HG02870 (cell line): ENCODE results near the gene SLC35G2.
"Not testable (repeated sequence)": the region's sequence is repeated elsewhere in the genome, so short reads cannot be mapped to it uniquely, and the experiment has no call there.

Experiments used
- ATAC-seq: cut with Tn5 transposase; IDR thresholded peaks from one replicate; pipeline ENCODE4 v1.9.1; 2021; ENCODE audit warnings: mild to moderate bottlenecking, moderate library complexity; ENCODE audit not compliant: unreplicated experiment

SLC35G2 gene

DNA sequence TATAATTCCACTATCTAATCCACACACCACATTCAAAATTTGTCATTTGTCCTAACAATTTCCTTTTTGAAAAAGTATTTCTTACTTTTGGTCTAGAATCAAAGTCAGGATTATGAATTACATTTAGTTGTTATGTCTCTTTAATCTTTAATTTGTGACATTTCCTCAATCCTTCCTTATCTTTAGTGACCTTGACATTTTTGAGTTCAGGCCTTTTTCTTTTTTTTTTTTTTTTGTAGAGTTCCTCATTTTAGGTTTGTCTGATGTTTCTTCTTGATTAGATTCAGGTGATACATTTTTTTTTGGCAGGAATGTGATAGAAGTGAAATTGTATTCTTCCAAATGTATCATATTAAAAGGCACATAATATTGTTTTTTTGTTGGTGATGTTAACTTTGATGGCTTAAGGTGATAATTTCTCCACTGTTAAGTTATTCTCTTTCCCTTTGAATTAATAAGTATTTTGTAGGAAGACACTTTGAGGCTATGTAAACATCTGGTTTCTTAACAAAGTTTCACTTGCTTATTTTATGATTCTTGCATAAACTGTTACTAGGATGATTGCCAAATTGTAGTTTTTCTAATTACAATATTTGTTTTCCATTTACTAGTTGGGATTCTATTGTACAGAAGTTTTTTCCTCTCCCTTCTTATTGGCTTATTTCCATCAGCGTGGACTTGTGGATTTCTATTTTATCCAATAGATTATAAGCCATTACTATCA, 16.3 kb downstream of the SLC35G2 start:
- no peak for ATAC-seq

DNA sequence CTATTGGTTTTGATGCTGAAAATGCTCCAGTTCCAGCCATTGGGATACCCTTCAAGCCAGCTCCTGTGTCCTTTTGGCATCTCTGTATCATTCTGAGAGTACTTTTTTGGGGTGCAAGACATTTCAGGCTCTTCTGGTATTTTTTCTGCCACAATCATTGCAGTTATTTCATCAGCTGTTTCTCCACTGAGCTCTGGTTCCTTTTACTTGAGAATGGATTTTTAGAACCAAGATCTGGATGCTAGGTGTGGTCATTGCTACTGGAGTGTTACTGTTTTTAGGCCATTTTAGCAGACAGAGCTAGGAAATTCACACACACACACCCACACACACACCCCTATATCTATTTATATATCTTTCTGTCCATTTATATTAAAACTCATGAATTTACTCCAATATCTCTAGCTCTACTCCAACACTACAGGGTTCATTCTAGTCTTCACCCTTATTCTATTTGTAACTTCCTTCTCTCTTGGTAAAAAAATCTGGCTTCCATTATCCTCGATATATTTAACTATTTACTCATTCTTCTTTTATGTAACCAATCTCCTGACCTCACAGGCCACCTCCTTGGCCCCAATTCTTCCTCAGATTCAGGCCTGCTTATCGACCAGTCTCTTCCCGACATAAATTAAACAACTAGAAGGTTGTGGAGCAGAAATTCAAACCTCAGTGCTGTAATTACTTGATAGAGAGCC, 17.0 kb downstream of the SLC35G2 start:
- no peak for ATAC-seq

DNA sequence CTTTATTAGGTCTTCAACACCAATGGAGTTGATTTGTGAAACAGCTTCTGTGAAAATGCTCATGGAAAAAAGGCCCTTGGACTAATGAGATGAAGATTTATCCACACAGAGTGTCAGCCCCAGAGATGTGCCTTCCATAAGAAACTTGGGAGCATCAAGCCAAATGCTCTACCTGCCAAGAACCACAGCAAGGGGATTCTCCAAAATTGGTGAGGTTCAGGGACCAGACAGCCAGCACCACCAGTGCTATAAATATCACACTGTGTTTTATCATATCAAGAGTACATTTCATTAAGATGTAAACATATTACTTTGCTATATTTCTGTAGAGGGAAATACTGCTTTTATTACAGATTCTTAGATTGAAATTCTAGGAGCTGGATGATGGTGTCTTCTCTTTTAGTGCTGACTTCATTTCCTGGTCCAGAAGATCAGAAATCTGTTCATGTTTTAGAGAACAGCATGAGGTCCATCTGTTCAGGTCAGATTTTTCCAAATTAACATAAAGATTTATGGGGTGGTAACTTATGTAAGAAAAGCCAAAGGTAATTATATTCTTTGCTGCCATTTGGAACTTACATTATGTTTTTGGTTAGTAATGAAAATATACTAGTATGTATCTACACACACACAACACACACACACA, 17.7 kb downstream of the SLC35G2 start:
- no peak for ATAC-seq

DNA sequence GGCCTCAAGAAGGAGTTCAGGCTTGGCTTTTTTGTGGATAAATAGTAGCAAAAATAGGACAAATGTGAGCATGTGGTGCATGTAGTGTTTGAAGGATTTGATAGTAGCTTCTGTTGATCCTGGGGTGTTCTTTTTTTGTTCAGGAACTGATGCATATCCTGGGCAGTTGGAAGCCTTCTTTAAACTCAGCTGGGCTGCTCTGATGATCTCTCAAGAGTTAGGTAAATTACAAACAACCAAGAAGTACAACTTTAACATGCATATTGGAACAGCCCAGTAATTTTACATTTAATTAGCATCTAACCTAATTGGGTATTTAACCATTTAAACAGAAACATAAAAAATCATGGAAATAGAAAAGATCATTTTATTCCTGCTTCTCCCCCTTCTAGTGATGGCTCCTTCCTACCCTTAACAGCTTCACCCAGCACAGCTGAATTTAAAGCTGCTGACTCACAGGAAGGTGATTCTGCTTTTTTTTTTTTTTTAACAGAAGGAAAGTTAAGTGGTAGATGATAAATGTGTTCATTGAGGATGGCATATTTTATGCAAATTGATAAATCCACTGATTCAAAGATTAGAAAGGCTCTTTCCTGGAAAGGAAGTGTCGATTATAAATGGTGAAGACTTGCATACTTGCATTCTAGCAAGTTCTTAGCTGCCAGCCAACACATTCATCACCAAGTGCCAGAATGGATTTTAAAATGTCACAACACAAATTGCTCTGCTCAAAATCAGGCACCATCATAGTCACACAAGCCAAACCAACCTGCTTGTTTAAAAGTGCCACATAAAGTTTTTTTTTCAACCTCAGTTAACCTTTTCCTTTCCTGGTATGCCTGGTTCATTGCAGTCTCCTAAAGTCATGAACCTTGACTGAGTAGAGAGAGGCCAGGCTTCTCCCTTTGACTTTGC, 20.0 kb downstream of the SLC35G2 start:
- no peak for ATAC-seq

DNA sequence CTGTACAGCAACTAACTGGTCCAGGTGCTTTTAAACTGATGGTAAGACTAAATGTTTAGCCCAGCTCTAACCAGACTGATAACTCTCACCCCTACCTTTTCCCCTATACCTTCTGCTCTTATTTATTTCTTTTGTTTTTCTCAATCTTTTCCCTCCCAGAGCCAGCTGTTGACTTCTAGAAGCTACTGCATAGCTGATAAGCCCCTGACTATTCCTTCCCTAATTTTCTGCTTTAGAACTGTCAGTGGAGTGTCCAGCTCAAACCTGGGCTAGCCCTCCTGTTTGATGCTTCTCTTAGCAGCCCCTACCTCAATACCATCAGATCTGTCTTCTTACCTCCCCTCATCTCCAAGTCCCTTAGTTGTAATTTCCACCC, 20.6 kb downstream of the SLC35G2 start:
- ATAC-seq, result no peak

DNA sequence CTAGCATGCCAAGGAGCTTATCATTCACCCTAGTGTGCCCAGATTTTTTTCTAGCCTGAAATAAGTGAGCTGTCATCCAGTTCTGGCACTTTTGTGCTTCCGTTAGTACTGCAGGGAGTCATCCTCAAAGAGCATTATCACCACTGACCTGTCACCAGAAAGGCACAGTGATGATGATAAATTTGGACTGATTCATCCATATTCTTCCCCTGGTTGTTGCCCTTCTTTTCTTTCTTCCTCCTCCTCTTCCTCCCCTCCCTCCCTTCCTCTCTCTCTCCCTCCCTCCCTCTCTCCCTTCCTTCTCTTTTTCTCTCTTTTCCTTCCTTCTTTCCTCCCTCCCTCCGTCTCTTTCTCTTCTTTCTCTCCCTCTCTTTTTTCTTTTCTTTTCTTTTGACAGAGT, 21.3 kb downstream of the SLC35G2 start:
- ATAC-seq, result no peak

DNA sequence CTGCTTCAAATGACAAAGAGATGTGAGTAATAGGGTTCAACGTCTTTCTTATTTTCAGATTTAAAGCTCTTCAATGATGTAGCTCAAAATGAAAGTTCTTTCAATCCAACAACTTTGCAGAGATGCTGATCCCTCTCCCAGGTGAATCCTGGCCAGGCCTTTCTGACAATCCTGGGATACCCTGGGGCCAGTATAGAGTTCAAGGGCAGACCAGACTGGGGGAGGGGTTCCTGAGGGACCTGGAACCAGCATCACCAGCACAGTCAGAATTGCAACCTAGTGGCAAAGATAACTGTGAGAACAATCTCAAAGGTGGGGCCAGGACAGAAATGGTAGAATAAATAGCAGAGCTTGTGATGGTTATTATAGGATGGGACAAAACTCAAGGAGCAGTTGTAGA, 23.4 kb downstream of the SLC35G2 start:
- no peak for ATAC-seq

DNA sequence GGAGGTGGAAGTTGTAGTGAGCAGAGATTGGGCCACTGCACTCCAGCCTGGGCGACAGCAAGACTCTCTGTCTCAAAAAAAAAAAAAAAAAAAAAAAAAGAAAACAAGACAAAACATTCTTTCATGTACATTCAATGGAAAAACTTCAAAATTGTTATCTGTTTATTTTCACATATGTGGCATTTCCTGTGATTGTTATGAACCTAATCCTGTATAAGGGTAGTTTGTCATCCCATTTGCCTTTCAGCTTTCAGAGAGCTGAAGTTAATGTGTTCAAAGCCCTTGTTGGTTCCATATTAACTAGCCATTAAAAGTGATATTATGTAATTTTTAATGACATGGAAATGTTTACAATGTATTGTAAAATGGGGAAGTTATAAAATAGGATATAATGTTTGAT, 25.8 kb downstream of the SLC35G2 start:
- no peak for ATAC-seq

DNA sequence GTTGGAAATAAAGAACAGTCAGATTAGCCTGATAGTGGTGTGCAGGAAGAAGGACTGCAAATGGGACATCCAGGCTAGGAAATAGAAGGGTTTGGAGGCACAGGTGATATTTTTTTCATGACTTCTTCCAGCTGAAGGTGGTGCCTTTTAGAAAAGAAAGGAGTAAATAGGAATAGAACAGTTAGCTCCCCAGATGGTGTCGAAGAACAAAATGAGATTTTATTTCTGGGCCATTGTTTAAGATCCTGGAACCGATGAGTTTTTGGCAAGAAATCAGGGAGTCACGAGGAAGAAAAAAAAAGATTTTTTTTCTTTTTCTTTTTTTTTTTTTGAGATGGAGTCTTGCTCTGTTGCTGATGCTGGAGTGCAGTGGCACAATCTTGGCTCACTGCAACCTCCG, 33.3 kb downstream of the SLC35G2 start:
- no peak for ATAC-seq

DNA sequence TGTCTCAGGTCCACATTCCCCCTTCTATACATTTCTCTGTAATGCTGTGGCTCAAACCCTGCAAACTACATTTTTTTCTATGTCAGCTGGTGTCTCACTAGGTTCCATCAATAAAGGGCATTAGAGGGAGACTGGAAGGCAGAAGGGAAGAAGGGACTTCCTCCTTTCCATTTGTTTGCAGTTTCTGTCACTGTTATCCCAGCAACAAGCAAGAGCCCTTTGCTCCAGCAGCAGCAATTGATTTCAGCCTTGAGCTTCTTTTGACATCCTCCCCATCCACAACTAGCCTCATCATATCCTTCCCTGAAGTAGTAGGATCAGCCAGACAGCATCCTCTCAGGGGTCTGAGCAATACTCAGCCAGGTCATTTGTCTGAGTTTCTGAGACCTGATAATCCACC, 37.7 kb downstream of the SLC35G2 start:
- ATAC-seq, result no peak

DNA sequence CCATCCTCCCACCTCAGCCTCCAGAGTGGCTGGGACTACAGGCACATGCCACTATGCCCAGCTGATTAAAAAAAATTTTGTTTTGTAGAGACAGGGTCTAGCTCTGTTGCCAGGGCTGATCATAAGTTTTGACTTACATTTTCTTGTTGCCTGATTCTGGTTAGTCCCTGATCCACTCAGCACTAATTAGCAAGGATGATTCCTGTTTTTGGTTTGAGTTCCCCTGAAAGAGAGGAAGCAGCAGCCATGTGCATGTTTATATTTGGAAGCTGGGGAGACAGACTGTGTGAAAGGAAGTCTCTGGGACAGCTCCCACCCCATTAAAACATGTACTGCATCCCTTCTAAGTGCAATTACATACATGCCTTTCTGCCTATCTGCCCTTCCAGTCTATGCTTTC, 39.5 kb downstream of the SLC35G2 start:
- no peak for ATAC-seq

DNA sequence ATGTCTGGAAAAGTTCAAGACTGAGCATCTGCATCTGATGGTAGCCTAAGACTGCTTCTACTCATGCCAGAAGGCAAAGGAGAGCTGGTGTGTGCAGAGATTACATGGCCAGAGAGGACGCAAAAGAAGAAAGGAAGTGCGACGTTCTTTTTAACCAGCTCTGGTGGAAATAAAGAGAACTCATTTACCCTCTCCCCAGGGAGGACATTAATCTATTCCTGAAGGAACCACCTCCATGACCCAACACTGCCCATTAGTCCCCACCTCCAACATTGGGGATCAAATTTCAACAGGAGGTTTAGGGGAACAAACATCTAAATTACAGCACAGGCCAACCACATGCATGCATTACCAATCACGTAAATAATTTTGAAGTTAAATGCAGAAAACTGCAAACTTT, 41.6 kb downstream of the SLC35G2 start:
- no peak for ATAC-seq

DNA sequence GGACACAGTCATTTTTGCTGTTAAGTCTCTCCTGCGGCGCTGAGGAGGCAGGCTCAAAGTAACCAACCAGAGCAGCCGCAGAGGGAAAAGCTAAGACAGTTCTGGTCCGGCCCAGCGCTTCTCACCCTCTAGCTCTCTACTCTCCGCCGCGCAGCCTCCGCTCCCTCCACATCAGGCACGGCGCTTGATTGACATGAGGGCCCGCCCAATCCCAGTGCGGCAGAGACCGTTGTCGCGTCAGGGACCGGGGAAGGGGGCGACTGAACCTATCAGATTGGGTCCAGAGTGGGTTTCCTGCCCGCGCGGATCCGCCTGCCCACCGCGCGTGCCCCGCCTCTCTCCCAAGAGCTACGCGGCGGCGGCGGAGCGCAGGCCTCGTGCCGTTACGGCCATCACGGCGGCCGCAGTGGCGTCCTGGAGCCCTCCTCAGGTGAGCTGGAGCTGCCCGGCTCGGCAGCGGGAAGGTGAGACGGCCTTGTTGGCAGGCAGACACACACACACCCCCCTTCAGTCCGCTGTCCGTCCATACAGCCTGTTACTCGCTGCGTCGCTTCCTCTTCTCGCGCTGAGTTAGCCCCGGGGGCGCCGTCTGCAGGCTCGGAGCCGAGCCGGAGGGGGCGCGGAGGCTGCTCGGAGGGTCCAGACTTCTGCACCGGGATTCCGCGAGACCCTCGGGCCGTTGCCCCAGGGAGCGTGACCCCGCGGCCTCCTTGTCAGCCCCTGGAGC, 43.1 kb downstream of the SLC35G2 start, which contains the start of gene NCK1:
NCK1 (plus strand) TSS at position 319 of the 727 bp plus-strand sequence. CDS start 65,794 bp downstream, outside the sequence.
- peak; percentile 96 for ATAC-seq

DNA sequence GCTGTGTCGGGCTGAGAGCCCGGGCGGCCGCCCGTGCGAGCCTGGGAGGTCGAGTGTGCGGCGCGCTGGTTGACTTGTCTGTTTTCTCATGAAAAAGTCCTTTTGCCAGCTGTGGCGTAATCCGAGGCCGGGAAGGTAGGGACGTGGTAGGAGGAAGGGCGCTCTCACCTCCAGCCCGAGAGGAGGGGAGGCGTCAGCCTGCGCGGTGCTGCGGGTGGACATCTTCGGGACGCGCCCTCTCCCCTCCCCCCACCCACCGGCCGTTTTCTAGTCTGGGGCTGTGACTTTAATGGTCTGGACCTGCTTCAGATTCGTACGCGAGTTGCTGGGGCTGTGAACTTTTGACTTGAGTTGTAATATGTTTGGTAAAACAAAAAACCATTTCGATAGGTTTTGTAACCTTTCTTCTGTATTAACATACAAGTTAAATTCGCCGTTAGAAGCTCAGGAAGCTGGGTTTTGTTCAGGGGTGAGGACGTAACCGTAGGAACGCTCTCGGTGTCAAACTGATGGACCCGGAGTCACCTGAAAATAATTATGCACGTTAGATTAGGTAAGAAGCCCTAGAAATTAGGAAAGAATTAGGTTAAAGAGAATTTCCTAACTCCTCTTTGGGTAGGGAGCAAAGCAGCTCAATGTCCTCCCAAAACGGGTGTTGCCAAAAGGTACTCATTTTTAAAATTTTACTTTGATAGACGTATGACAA, 43.8 kb downstream of the SLC35G2 start:
- peak; percentile 21 for ATAC-seq

DNA sequence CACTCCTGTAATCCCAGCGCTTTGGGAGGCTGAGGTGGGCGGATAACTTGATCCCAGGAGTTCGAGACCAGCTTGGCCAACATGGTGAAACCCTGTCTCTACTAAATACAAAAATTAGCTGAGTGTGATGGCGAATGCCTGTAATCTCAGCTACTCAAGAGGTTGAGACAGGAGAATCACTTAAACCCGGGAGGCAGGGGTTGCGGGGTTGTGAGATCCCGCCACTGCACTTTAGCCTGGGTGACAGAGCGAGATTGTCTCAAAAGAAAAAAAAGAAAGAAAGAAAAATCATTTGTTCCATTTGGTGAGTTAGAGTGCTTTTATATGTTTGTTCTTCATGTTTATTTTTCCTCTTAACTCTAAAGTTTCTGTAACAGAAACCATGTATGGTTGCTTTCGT, 50.4 kb downstream of the SLC35G2 start:
- no peak for ATAC-seq

DNA sequence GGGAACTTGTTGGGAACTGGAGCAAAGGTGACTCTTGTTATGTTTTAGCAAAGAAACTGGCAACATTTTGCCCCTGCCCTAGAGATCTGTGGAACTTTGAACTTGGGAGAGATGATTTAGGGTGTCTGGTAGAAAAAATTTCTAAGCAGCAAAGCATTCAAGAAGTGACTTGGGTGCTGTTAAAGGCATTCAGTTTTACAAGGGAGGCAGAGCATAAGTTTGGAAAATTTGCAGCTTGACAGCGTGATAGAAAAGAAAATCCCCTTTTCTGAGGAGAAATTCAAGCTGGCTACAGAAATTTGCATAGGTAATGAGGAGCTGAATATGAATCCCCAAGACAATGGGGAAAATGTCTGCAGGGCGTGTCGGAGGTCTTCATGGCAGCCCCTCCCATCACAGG, 53.3 kb downstream of the SLC35G2 start:
- not testable (repeated sequence) for ATAC-seq

DNA sequence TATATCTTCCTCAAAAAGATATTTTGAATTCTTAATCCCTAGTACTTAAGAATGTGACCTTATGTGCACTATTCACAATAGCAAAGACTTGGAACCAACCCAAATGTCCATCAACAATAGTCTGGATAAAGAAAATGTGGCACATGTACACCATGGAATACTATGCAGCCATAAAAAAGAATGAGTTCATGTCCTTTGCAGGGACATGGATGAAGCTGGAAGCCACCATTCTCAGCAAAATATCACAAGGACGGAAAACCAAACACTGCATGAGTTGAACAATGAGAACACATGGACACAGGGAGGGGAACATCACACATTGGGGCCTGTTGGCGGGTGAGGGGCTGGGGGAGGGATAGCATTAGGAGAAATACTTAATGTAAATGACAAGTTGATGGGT, 60.6 kb downstream of the SLC35G2 start:
- ATAC-seq, result not testable (repeated sequence)

DNA sequence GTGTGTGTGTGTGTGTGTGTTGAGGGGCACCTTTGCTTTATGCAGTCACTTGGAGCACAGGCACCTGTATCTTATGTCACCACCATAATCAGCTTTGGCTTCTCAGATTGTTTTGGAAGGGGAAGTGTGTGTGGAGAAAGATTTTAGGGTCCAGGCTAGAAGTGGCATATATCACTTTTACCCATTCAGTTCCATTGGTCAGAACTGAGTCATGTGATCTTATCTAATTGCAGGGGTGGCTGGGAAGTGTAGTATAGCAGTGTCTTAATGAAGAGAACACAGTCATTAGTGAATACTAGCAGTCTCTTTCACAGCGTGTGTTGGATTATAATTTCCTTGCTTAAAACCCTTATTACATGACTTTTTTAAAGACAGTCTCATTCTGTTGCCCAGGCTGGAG, 63.6 kb downstream of the SLC35G2 start:
- ATAC-seq, result no peak

DNA sequence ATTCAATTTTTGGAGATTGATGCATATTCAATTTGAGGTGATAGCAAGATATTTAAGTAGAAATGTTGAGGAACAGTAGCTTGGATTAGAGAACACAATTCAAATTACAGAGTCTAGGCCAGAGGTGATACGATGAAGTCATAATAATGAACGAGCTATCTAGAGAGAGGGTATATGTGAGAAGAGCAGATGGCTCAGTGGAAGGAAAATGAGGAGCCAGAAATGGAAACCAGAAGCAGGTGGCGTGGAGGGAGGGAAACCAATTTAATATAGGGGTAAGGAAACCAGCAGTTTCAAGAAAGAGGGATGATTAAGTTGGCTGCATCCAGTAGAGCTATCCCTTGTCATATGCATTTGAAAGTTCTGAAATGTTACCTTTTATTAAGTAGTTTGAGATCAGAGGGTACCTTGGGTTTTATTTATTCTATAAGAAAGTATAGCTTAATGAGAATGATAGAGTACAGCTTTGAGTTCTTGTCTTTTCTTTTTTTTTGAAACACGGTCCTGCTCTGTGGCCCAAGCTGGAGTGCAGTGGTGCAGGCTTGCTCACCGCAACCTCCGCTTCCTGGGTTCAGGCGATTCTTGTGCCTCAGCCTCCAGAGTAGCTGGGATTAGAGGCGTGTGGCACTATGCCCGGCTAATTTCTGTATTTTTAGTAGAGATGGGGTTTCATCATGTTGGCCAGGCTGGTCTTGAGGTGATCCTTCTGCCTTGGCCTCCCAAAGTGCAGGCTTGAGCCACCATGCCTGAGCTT, 65.2 kb downstream of the SLC35G2 start:
- ATAC-seq, result no peak
